Left lung (tissue), 10 donors: ENCODE results near the gene RASA3. TPM values are rescaled to one million over a fixed set of nuclear protein-coding genes. Genes with fewer than 3 reads are reported as not detected.

ENCODE experiments used
- ATAC-seq: fragments of 200-7000 bp; cut with Tn5 transposase; one replicate; pipeline ENCODE4 v1.9.1; 2020; ENCODE audit warnings: moderate library complexity
- DNase-seq, 4 donors: peaks; one replicate each; pipeline ENCODE4 v3.0.0-alpha.2; 2013 to 2020
- H3K27ac ChIP-seq, 2 donors: fragments of 200-600 bp; sonication (generic) in 1 of 2; one replicate each; pipeline versions ENCODE4 v1.5.0 to v1.8.0; 2020 to 2021
- H3K27me3 ChIP-seq, 2 donors: fragments of 200-600 bp; sonication (generic) in 1 of 2; one replicate each; pipeline versions ENCODE4 v1.5.0 to v1.8.0; 2020 to 2021
- H3K36me3 ChIP-seq, 2 donors: fragments of 200-600 bp; sonication (generic) in 1 of 2; one replicate each; pipeline versions ENCODE4 v1.5.0 to v1.8.0; 2020 to 2021
- H3K4me1 ChIP-seq, 2 donors: fragments of 200-600 bp; one replicate each; pipeline ENCODE4 v1.8.0; 2021
- H3K4me3 ChIP-seq, 2 donors: fragments of 200-600 bp; sonication (generic) in 1 of 2; one replicate each; pipeline versions ENCODE4 v1.5.0 to v1.8.0; 2020 to 2021; ENCODE audit warnings: mild to moderate bottlenecking in 1 of 2
- H3K9me3 ChIP-seq, 2 donors: fragments of 200-600 bp; sonication (generic) in 1 of 2; one replicate each; pipeline versions ENCODE4 v1.5.0 to v1.8.0; 2020 to 2021
- CTCF ChIP-seq, 2 donors: fragments of 200-600 bp; sonication (generic) in 1 of 2; IDR thresholded peaks; one replicate each; pipeline versions ENCODE4 v1.5.0 to v1.8.0; 2021; ENCODE audit warnings: antibody characterized with exemption in 2 of 2
- intact Hi-C, 2 donors: fragments of 100-400 bp; cut with DNase I; formaldehyde crosslinking; loops; one replicate each; pipeline versions ENCODE4 v1.11.2 to v1.14.2; 2022
- polyA plus RNA-seq, 6 donors: library from polyadenylated mRNA; unstranded; fragments of 120-200 nt; gene quantifications; one replicate each; pipeline ENCODE4 v1.2.1, GENCODE V29; 2013; ENCODE audit not compliant: insufficient read length in 6 of 6
- total RNA-seq, 2 donors: library from RNA; stranded (reverse); fragmentation: NEBNext Ultra II Directional; extraction: Animal tissue kit (Norgen Biotek cat#: 25700); gene quantifications; one replicate each; pipeline ENCODE4 v1.2.1, GENCODE V29; 2021
- donor health status: DM: no; HTN: yes; CAD: no.
- donor health status: DM: no; HTN: no; CAD: no.

RASA3 gene
- total and polyA plus RNA-seq, 8 donors, result 11.4 to 22.2 (median 12.7) TPM

- no peaks in the 10 kb centered on the region for H3K27me3 ChIP-seq
- no peak for TF ChIP-seq CTCF (IDR thresholded peaks at IDR 0.05)
- H3K4me3 ChIP-seq, result no peak overlapping the region
- DNase-seq, result no peak
- H3K4me1 ChIP-seq, result no peaks in the 10 kb centered on the region
- H3K27ac ChIP-seq, result no peak overlapping the region
- ATAC-seq, result no peak
- intact Hi-C loops, result no loop called here
- no peaks in the 10 kb centered on the region for H3K36me3 ChIP-seq
- H3K9me3 ChIP-seq, result peaks cover 0 to 30% of the 10 kb centered on the region in 2 donors
Observed at GRCh38 chr13:114174529-114174961, 42.1 kb upstream of the RASA3 start.

GRCh38 chr13:114173745-114174144, 41.3 kb upstream of the RASA3 start:
- DNase-seq (no peak), ATAC-seq (no peak)
- no peak overlapping the region for H3K4me3 ChIP-seq
- no peak overlapping the region for H3K27ac ChIP-seq
- H3K36me3 ChIP-seq, result no peaks in the 10 kb centered on the region
- peaks cover 0 to 30% of the 10 kb centered on the region in 2 donors for H3K9me3 ChIP-seq
- TF ChIP-seq CTCF (IDR thresholded peaks at IDR 0.05), result no peak
- intact Hi-C loops, result no loop called here
- no peaks in the 10 kb centered on the region for H3K4me1 ChIP-seq
- H3K27me3 ChIP-seq, result no peaks in the 10 kb centered on the region

- intact Hi-C loops, result no loop called here
- H3K36me3 ChIP-seq, result no peaks in the 10 kb centered on the region
- H3K27ac ChIP-seq, result no peak overlapping the region
- peaks cover 0 to 30% of the 10 kb centered on the region in 2 donors for H3K9me3 ChIP-seq
- TF ChIP-seq CTCF (IDR thresholded peaks at IDR 0.05), result no peak
- ATAC-seq, result no peak
- no peaks in the 10 kb centered on the region for H3K27me3 ChIP-seq
- H3K4me3 ChIP-seq, result no peak overlapping the region
- no peak for DNase-seq
- H3K4me1 ChIP-seq, result no peaks in the 10 kb centered on the region
Observed at GRCh38 chr13:114173272-114173671, 40.8 kb upstream of the RASA3 start.

GRCh38 chr13:114167885-114168284, 35.5 kb upstream of the RASA3 start:
- H3K36me3 ChIP-seq, result no peaks in the 10 kb centered on the region
- H3K4me3 ChIP-seq, result no peak overlapping the region
- H3K9me3 ChIP-seq, result peaks cover 0 to 18% of the 10 kb centered on the region in 2 donors
- TF ChIP-seq CTCF (IDR thresholded peaks at IDR 0.05), result no peak
- ATAC-seq (no peak), DNase-seq (no peak)
- H3K4me1 ChIP-seq, result peaks cover 7 to 11% of the 10 kb centered on the region in 2 donors
- peaks cover 0 to 14% of the 10 kb centered on the region in 2 donors for H3K27me3 ChIP-seq
- intact Hi-C loops, result no loop called here
- H3K27ac ChIP-seq, result no peak overlapping the region

- intact Hi-C loops, result no loop called here
- Histone ChIP-seq H3K36me3 (no peaks in the 10 kb centered on the region), H3K4me1 (peaks cover 10 to 15% of the 10 kb centered on the region in 2 donors), H3K4me3 (no peak overlapping the region), H3K9me3 (peaks cover 0 to 13% of the 10 kb centered on the region in 2 donors), H3K27me3 (peaks cover 0 to 18% of the 10 kb centered on the region in 2 donors), H3K27ac (no peak overlapping the region)
- no peak for TF ChIP-seq CTCF (IDR thresholded peaks at IDR 0.05)
- no peak for DNase-seq
- ATAC-seq, result peak; percentile 54
Observed at GRCh38 chr13:114167426-114167825, 35.0 kb upstream of the RASA3 start.
